Stimulated activated memory B cell treated with anti-CD40 and anti-IgM and Interleukin-4, amounts not matched to agents 10 μg/mL and 1 μg/mL and 100 μg/mL, for 72 hours (primary cell): ENCODE measurements around the gene CLBA1.
"Not testable (repeated sequence)": the region's sequence is repeated elsewhere in the genome, so short reads cannot be mapped to it uniquely, and the experiment has no call there.

Source experiments
- ATAC-seq: fragments of 150-1000 bp; cut with Tn5 transposase; 2 replicates; pipeline ENCODE4 v1.10.0; 2021
- H3K27ac Mint-ChIP-seq: one replicate; pipeline ENCODE4 v1.8.0; 2022; ENCODE audit warnings: mild to moderate bottlenecking, mixed read lengths
- H3K27me3 Mint-ChIP-seq: one replicate; pipeline ENCODE4 v1.8.0; 2022; ENCODE audit warnings: mixed read lengths
- H3K36me3 Mint-ChIP-seq: one replicate; pipeline ENCODE4 v1.8.0; 2022; ENCODE audit warnings: mixed read lengths
- H3K4me1 Mint-ChIP-seq: one replicate; pipeline ENCODE4 v1.8.0; 2022; ENCODE audit warnings: mixed read lengths
- H3K4me3 Mint-ChIP-seq: one replicate; pipeline ENCODE4 v1.8.0; 2022; ENCODE audit warnings: mild to moderate bottlenecking, moderate library complexity, mixed read lengths
- H3K9me3 Mint-ChIP-seq: one replicate; pipeline ENCODE4 v1.8.0; 2022; ENCODE audit warnings: mixed read lengths

CLBA1 gene

GRCh38 chr14:104985675-104986486, at the start of gene CLBA1:
TSS of gene CLBA1 (plus strand) at chr14:104985788. CDS start at chr14:104986432, 644 bp downstream.
- ATAC-seq, result peak; percentile 95
- peaks cover 10% of the 10 kb centered on the region for H3K27me3 Mint-ChIP-seq
- peak within 1 kb of the TSS; percentile 68 for H3K27ac Mint-ChIP-seq
- H3K9me3 Mint-ChIP-seq, result no peaks in the 10 kb centered on the region
- H3K4me3 Mint-ChIP-seq, result peak within 1 kb of the TSS; percentile 76
- peaks cover 20% of the 10 kb centered on the region for H3K4me1 Mint-ChIP-seq
- H3K36me3 Mint-ChIP-seq, result no peaks in the 10 kb centered on the region

DNA sequence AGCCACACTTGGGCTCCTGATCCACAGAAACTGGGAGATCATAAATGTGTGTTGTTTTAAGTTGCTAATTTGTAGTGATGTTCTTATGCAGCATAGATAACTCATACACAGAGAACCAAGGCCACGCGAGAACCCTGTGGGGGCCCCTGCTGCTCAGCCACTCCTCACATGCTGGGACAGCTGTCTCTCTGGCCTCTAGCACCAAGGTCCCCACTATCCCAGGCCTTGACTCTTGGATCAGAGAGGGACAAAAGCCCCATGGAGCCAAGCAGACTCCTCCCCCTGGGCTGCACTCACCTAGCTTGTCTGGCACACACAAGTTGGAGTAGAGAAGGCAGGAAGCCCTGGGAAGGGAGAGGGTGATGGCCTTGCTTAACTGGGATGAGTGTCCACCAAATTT, 49.6 kb upstream of the CLBA1 start:
- peaks cover 4% of the 10 kb centered on the region for H3K36me3 Mint-ChIP-seq
- peaks cover 8% of the 10 kb centered on the region for H3K27me3 Mint-ChIP-seq
- H3K9me3 Mint-ChIP-seq, result no peaks in the 10 kb centered on the region
- no peak overlapping the region for H3K27ac Mint-ChIP-seq
- H3K4me3 Mint-ChIP-seq, result no peak overlapping the region
- ATAC-seq, result no peak
- peaks cover 20% of the 10 kb centered on the region for H3K4me1 Mint-ChIP-seq

- Mint-ChIP-seq H3K27ac (no peak overlapping the region), H3K27me3 (peaks cover 8% of the 10 kb centered on the region), H3K4me3 (no peak overlapping the region), H3K36me3 (peaks cover 5% of the 10 kb centered on the region), H3K4me1 (peaks cover 16% of the 10 kb centered on the region), H3K9me3 (no peaks in the 10 kb centered on the region)
- no peak for ATAC-seq
Measured at GRCh38 chr14:104936361-104937155, 49.0 kb upstream of the CLBA1 start.

GRCh38 chr14:104937161-104937560, 48.4 kb upstream of the CLBA1 start:
- H3K27me3 Mint-ChIP-seq, result peaks cover 8% of the 10 kb centered on the region
- H3K36me3 Mint-ChIP-seq, result peaks cover 5% of the 10 kb centered on the region
- no peak for ATAC-seq
- H3K9me3 Mint-ChIP-seq, result no peaks in the 10 kb centered on the region
- H3K4me1 Mint-ChIP-seq, result peaks cover 16% of the 10 kb centered on the region
- no peak overlapping the region for H3K27ac Mint-ChIP-seq
- no peak overlapping the region for H3K4me3 Mint-ChIP-seq

DNA sequence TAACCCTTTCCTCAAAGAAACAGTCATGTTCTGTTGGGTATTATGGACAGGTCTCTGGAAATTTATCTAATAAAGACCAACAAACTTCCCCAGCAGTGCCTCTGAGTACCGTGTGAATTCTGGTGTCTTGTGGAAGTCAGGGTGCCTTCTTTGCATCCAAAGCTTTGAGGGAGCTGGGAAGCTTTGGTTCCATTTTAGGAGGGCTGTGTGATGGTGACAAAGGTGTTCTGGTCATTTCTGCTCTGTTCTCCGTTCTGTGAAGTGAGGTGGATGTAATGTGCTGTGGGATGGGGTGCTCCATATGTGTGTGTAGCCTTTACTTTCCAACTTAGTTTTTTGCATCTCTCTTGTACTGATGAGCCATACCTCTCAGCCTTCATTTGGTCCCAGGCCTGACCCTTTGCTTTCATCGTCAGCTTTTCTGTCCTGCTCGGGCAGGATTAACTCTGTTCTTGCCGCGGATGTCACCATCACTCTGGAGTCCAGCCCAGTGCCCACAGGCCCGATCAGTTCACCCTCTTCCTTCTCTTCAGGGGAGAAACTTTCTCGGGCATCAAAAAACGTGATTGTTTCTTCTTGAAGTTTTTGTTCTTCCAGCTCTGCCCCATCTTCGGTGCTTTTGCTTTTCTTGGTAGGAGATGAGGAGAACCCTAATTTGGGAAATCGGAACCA, 47.8 kb upstream of the CLBA1 start:
- Mint-ChIP-seq H3K27me3 (peaks cover 8% of the 10 kb centered on the region), H3K9me3 (no peaks in the 10 kb centered on the region), H3K4me3 (no peak overlapping the region), H3K4me1 (peaks cover 16% of the 10 kb centered on the region), H3K36me3 (peaks cover 5% of the 10 kb centered on the region), H3K27ac (no peak overlapping the region)
- no peak for ATAC-seq

- Mint-ChIP-seq H3K4me3 (no peak overlapping the region), H3K27me3 (peaks cover 8% of the 10 kb centered on the region), H3K36me3 (peaks cover 5% of the 10 kb centered on the region), H3K4me1 (peaks cover 12% of the 10 kb centered on the region), H3K9me3 (no peaks in the 10 kb centered on the region), H3K27ac (no peak overlapping the region)
- no peak for ATAC-seq
Measured at GRCh38 chr14:104938436-104938835, 47.2 kb upstream of the CLBA1 start.

GRCh38 chr14:104938960-104939359, 46.6 kb upstream of the CLBA1 start:
- H3K4me3 Mint-ChIP-seq, result no peak overlapping the region
- H3K4me1 Mint-ChIP-seq, result peaks cover 12% of the 10 kb centered on the region
- peaks cover 8% of the 10 kb centered on the region for H3K27me3 Mint-ChIP-seq
- H3K36me3 Mint-ChIP-seq, result peaks cover 5% of the 10 kb centered on the region
- no peaks in the 10 kb centered on the region for H3K9me3 Mint-ChIP-seq
- no peak overlapping the region for H3K27ac Mint-ChIP-seq
- no peak for ATAC-seq

- peaks cover 4% of the 10 kb centered on the region for H3K4me1 Mint-ChIP-seq
- H3K27me3 Mint-ChIP-seq, result peaks cover 2% of the 10 kb centered on the region
- H3K36me3 Mint-ChIP-seq, result peaks cover 5% of the 10 kb centered on the region
- no peaks in the 10 kb centered on the region for H3K9me3 Mint-ChIP-seq
- H3K27ac Mint-ChIP-seq, result no peak overlapping the region
- ATAC-seq, result no peak
- H3K4me3 Mint-ChIP-seq, result no peak overlapping the region
Measured at GRCh38 chr14:104939666-104940410, 45.8 kb upstream of the CLBA1 start.

GRCh38 chr14:104940526-104941150, 45.0 kb upstream of the CLBA1 start:
- Mint-ChIP-seq H3K4me3 (no peak overlapping the region), H3K27ac (no peak overlapping the region), H3K9me3 (no peaks in the 10 kb centered on the region), H3K4me1 (no peaks in the 10 kb centered on the region), H3K27me3 (no peaks in the 10 kb centered on the region), H3K36me3 (peaks cover 5% of the 10 kb centered on the region)
- ATAC-seq, result no peak

GRCh38 chr14:104941508-104942365, 43.9 kb upstream of the CLBA1 start:
- Mint-ChIP-seq H3K36me3 (peaks cover 5% of the 10 kb centered on the region), H3K4me3 (no peak overlapping the region), H3K4me1 (no peaks in the 10 kb centered on the region), H3K27ac (no peak overlapping the region), H3K9me3 (no peaks in the 10 kb centered on the region), H3K27me3 (no peaks in the 10 kb centered on the region)
- ATAC-seq, result no peak

DNA sequence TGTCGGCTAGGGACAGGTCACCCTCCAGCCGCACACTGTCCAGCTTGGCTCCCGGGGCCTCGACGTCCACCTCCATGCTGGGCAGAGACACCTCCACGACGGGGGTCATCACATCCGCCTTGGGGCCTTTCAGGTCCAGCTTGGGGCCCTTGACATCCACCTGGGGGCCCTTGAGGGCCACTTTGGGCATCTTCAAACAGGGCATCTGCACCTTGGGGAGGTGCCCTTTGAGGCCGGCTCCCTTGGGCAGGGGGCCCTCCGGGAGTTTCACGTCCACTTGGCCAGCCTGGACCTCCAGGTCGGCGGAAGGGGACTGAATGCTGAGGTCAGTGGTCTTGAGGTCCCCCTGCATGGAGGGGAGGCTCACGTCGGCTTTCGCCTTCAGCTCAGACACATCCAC, 43.0 kb upstream of the CLBA1 start:
- H3K9me3 Mint-ChIP-seq, result no peaks in the 10 kb centered on the region
- no peak for ATAC-seq

DNA sequence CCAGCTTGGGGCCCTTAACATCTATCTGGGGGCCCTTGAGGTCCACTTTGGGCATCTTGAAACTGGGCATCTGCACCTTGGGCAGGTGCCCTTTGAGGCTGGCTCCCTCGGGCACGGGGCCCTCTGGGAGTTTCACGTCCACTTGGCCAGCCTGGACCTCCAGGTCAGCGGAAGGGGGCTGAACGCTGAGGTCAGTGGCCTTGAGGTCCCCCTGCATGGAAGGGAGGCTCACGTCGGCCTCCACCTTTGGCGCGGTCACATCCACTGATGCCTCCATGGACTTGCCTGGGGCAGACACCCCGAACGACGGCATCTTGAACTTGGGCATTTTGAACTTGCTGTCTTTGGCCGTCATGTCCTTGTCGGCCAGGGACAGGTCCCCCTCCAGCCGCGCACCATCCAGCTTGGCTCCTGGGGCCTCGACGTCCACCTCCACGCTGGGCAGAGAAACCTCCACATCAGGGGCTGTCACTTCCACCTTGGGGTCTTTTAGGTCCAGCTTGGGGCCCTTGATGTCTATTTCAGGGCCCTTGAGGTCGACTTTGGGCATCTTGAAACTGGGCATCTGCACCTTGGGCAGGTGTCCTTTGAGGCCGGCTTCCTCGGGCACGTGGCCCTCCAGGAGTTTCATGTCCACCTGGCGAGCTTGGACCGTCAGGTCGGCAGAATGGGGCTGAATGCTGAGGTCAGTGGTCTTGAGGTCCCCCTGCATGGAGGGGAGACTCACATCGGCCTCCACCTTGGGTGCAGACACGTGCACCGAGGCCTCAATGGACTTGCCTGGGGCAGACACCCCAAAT, 42.2 kb upstream of the CLBA1 start:
- H3K9me3 Mint-ChIP-seq, H3K4me1 Mint-ChIP-seq, H3K36me3 Mint-ChIP-seq, H3K4me3 Mint-ChIP-seq, H3K27ac Mint-ChIP-seq, H3K27me3 Mint-ChIP-seq, ATAC-seq: not testable (repeated sequence)

More for the DNA sequence above, 43.0 kb upstream of the CLBA1 start:
- no peaks in the 10 kb centered on the region for H3K27me3 Mint-ChIP-seq
- no peak overlapping the region for H3K4me3 Mint-ChIP-seq
- H3K36me3 Mint-ChIP-seq, result peaks cover 5% of the 10 kb centered on the region
- no peaks in the 10 kb centered on the region for H3K4me1 Mint-ChIP-seq
- H3K27ac Mint-ChIP-seq, result no peak overlapping the region

GRCh38 chr14:104944016-104944308, 41.6 kb upstream of the CLBA1 start:
- H3K27me3 Mint-ChIP-seq, result not testable (repeated sequence)

More at GRCh38 chr14:104944016-104944308, 41.6 kb upstream of the CLBA1 start:
- ATAC-seq, H3K4me1 Mint-ChIP-seq, H3K4me3 Mint-ChIP-seq, H3K27ac Mint-ChIP-seq, H3K36me3 Mint-ChIP-seq, H3K9me3 Mint-ChIP-seq: not testable (repeated sequence)
